Activated CD8-positive, alpha-beta T cell treated with anti-CD3 and anti-CD28 coated beads, Interleukin-2, amount 10 ng/mL, durations not matched to agents 7 days and 5 days (primary cell): ENCODE results near the gene ZNF839. TPM values are rescaled to one million over a fixed set of nuclear protein-coding genes. Genes with fewer than 3 reads are reported as not detected.

Experiments
- total RNA-seq, 2 experiments: library from RNA; stranded (reverse); gene quantifications; one replicate each; pipeline ENCODE4 v1.2.3, GENCODE V29; 2021

The ZNF839 gene
- total RNA-seq, 2 experiments from 2014 or later, result 18.1 to 18.4 TPM

Other genes starting within 250 kb of the ZNF839 start
- 100 to 1,000 TPM; 702 to 715 TPM for gene HSP90AA1, start 232.7 kb upstream of the ZNF839 start, total RNA-seq
- 10 to 100 TPM; 30.3 to 30.6 TPM for gene WDR20, start 179.8 kb upstream of the ZNF839 start, total RNA-seq
- gene MOK, start 14.6 kb upstream of the ZNF839 start, total RNA-seq, result 1 to 10 TPM; 3.3 to 4.1 TPM
- 10 to 100 TPM; 31.1 to 33.4 TPM for gene CINP, start 43.1 kb downstream of the ZNF839 start, total RNA-seq
- 1 to 10 TPM; 8.0 to 9.4 TPM for gene TECPR2, start 43.2 kb downstream of the ZNF839 start, total RNA-seq
- 1 to 10 TPM; 9.7 to 10.0 TPM for gene ANKRD9, start 190.0 kb downstream of the ZNF839 start, total RNA-seq